IPS DF 19.7 (cell line): ENCODE data around the gene HDAC10.

ENCODE experiments used
- DNase-seq: peaks from one replicate; pipeline ENCODE4 v3.0.0-alpha.2; 2013; ENCODE audit warnings: low read depth, low spot score

Gene HDAC10

GRCh38 chr22:50202130-50202666 is 48.9 kb downstream of the HDAC10 start:
- DNase-seq, result no peak

- no peak for DNase-seq
Measured at GRCh38 chr22:50201191-50202129, 49.6 kb downstream of the HDAC10 start.

DNA sequence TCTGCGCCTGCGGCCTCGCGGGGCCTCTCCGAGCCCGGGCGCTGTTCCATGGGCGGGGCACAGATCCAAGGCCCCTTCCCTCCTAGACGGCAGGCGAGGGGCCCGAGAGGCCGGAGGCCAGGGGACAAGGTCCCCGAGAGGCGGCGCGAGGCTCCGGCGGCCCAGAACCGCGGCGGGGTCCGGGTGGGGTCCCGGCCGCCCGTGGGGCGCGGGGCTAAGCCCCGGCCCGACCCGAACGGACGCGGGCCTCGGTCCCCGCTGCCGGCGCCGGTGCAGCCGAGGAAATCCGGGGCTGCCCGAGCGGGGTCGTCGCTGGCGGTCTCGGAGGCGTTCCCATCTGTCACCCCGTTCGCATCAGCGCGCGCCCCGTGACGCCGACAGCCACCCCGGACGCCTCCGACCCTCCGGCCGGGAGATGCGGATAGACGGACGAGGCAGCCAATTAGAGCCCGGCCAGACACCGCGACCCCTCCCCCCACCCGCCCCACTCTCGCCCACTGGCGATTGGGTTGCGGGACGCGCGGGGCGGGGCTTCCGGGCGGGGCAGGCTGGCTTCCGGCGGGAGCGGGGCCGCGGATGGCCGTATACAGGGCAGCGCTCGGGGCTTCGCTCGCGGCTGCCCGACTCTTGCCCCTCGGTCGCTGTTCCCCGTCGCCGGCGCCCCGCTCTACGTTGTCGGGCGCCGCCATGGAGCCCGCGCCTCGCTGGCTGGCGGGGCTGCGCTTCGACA is 50.4 kb downstream of the HDAC10 start, which contains the start of gene SELENOO:
TSS of gene SELENOO (plus strand) at position 551 of the 730 bp plus-strand sequence. CDS start at position 577, 26 bp downstream.
- DNase-seq, result no peak

DNA sequence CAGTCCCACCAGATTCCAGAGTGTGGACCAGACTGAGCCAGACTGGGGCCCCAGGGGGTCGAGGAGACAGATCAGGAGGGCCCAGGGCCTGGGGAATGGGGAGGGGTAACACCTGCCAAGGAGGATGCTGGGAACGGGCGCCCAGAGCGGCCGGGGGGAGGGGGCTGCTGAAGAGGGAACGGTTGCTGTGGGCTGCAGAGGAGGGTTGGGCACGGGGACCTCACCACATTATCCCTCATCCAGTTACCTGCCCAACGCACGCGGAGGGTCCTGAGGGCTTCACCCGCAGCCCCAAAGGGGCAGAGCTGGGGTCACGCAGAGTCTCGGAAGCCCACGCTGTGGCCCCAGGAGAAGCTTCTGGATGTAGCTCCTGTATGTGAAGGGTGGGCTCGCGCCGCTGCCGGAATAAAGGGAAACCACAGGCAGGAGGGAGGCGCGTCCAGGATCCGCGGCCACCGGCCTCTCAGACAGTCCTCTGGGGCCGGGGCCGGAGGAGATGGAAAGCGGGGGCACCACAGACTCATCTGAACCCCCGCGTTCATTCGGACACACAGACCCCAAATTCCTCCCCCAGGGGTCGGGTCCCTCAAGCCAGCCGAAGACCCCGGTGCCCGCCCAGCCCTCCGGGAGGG is 51.1 kb downstream of the HDAC10 start:
- no peak for DNase-seq

DNA sequence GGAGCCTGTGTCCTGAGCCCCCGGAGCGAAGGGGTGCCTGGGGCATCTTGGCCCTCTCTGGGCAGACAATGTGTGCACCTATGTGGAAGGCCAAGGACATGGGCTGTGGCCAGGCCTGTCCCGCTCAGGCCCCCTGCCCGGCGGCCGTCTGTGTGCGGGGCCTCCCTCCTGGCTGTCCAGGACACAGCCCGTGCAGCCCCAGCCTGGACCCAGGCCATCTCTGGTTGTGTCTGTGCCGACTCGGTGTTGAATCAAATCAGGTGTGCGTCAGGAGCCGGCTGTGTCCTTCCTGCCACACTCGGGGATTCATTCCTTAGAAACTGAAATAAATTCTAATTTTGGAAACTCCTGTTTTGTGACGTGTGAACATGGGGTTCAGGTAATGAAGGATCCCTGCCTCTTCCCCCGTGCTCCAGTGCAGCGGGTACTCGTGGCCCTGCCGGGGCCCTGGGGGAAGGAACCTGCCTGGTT is 51.8 kb downstream of the HDAC10 start:
- no peak for DNase-seq

GRCh38 chr22:50198624-50199017 is 52.4 kb downstream of the HDAC10 start:
- no peak for DNase-seq

GRCh38 chr22:50197856-50198623 is 53.0 kb downstream of the HDAC10 start:
- no peak for DNase-seq

GRCh38 chr22:50197000-50197800 is 53.9 kb downstream of the HDAC10 start:
- no peak for DNase-seq

- DNase-seq, result no peak
Measured at GRCh38 chr22:50196256-50196655, 54.8 kb downstream of the HDAC10 start.
